Measurements from ENCODE around the gene NOP53.

The NOP53 gene

DNA sequence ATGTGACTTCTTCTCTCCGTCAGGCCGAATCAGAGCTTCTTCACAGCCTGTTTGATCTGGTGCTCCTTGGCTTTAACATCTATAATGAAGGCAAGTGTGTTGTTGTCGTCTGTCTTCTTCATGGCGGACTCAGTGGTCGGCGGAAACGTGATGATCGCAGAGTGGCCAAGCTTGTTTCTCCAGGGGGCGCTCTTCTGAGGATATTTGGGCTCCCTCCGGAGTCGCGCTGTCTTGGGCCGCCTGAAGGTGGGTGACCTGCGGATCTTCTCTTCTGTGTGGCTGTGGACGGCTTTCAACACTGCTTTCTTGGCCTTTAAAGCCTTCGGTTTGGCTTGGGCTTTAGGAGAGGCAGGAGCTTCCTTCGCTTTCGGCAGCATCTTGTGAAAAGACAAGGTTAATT lies 49.2 kb downstream of the NOP53 start:
- H3K36me3 ChIP-seq (ENCODE audit: control insufficient read depth in 2 of 2, insufficient read depth in 1 of 2, low read length in 2 of 2): no peaks in the 10 kb centered on the region
- CTCF ChIA-PET: interaction anchor here (0.6 to 4.8 kb wide), 10 partner anchors 12 to 324 kb away, joined by 3 to 30 read pairs (median 4); partner anchors contain the start of gene SELENOW
- POLR2A ChIA-PET: interaction anchor here (0.7 kb wide), 1 partner anchor 320 kb away, joined by 3 read pairs; no protein-coding TSS in a partner anchor
- TF ChIP-seq ZNF785 (tag by site-specific recombination; IDR thresholded peaks at IDR 0.05) (no peak), BCL11A (tag by site-specific recombination; IDR thresholded peaks at IDR 0.05; ENCODE audit: low read depth) (no peak), GLI2 (tag by site-specific recombination; IDR thresholded peaks at IDR 0.05; ENCODE audit: borderline replicate concordance, low read depth) (no peak), REPIN1 (tag by site-specific recombination; IDR thresholded peaks at IDR 0.05; ENCODE audit: low read depth) (no peak), ZBTB48 (tag by site-specific recombination; IDR thresholded peaks at IDR 0.05) (no peak), ZNF133 (tag by site-specific recombination; IDR thresholded peaks at IDR 0.05) (no peak), ZNF621 (tag by site-specific recombination; IDR thresholded peaks at IDR 0.05) (no peak), ZNF792 (tag by site-specific recombination; IDR thresholded peaks at IDR 0.05) (no peak), ZNF830 (tag by site-specific recombination; IDR thresholded peaks at IDR 0.05; ENCODE audit: low read depth) (no peak), ZNF664 (tag by site-specific recombination; IDR thresholded peaks at IDR 0.05) (no peak)
- TF ChIP-seq, protein P1, sequence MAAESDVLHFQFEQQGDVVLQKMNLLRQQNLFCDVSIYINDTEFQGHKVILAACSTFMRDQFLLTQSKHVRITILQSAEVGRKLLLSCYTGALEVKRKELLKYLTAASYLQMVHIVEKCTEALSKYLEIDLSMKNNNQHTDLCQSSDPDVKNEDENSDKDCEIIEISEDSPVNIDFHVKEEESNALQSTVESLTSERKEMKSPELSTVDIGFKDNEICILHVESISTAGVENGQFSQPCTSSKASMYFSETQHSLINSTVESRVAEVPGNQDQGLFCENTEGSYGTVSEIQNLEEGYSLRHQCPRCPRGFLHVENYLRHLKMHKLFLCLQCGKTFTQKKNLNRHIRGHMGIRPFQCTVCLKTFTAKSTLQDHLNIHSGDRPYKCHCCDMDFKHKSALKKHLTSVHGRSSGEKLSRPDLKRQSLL (tag by site-specific recombination; IDR thresholded peaks at IDR 0.05): no peak
- no peak overlapping the region for H3K27ac ChIP-seq (ENCODE audit: extremely low read depth, low read depth, low read length)
- H3K4me1 ChIP-seq (ENCODE audit: control insufficient read depth, insufficient read depth, low read length): no peaks in the 10 kb centered on the region
- no peaks in the 10 kb centered on the region for H3K9me3 ChIP-seq (ENCODE audit: control insufficient read depth, insufficient read depth, low read depth, low read length)
- H3K4me3 ChIP-seq (ENCODE audit: low read depth, low read length): no peak overlapping the region

DNA sequence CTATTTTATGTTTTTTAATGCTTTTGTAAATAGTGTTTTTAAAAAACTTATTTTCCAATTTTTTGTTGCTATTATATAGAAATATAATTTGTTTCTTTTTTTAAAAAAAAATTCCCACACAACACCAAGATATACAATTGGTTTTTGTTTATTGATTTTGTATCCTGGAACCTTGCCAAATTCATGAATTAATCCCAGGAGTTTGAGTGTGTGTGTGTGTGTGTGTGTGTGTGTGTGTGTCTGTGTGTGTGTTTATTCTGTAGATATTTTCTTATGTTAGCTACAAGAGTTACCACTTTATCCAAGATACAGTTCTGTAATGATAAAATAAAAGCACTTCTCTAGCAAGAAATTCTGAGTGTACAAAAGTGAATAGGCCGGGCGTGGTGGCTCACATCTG lies 51.4 kb downstream of the NOP53 start:
- POLR2A ChIA-PET: no interaction called here
- CTCF ChIA-PET: interaction anchor here (1.0 to 4.8 kb wide), 3 partner anchors 19 to 68 kb away, joined by 3 to 30 read pairs (median 3); no protein-coding TSS in a partner anchor
- TF ChIP-seq, protein P2, sequence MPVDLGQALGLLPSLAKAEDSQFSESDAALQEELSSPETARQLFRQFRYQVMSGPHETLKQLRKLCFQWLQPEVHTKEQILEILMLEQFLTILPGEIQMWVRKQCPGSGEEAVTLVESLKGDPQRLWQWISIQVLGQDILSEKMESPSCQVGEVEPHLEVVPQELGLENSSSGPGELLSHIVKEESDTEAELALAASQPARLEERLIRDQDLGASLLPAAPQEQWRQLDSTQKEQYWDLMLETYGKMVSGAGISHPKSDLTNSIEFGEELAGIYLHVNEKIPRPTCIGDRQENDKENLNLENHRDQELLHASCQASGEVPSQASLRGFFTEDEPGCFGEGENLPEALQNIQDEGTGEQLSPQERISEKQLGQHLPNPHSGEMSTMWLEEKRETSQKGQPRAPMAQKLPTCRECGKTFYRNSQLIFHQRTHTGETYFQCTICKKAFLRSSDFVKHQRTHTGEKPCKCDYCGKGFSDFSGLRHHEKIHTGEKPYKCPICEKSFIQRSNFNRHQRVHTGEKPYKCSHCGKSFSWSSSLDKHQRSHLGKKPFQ (tag by site-specific recombination; IDR thresholded peaks at IDR 0.05): no peak
- TF ChIP-seq, protein P3, sequence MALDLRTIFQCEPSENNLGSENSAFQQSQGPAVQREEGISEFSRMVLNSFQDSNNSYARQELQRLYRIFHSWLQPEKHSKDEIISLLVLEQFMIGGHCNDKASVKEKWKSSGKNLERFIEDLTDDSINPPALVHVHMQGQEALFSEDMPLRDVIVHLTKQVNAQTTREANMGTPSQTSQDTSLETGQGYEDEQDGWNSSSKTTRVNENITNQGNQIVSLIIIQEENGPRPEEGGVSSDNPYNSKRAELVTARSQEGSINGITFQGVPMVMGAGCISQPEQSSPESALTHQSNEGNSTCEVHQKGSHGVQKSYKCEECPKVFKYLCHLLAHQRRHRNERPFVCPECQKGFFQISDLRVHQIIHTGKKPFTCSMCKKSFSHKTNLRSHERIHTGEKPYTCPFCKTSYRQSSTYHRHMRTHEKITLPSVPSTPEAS (tag by site-specific recombination; IDR thresholded peaks at IDR 0.05): peak; percentile 65
- no peak overlapping the region for H3K27ac ChIP-seq (ENCODE audit: extremely low read depth, low read depth, low read length)
- no peak overlapping the region for H3K4me3 ChIP-seq (ENCODE audit: low read depth, low read length)
- H3K36me3 ChIP-seq (ENCODE audit: control insufficient read depth in 2 of 2, insufficient read depth in 1 of 2, low read length in 2 of 2): no peaks in the 10 kb centered on the region
- H3K9me3 ChIP-seq (ENCODE audit: control insufficient read depth, insufficient read depth, low read depth, low read length): no peaks in the 10 kb centered on the region
- H3K4me1 ChIP-seq (ENCODE audit: control insufficient read depth, insufficient read depth, low read length): no peaks in the 10 kb centered on the region

DNA sequence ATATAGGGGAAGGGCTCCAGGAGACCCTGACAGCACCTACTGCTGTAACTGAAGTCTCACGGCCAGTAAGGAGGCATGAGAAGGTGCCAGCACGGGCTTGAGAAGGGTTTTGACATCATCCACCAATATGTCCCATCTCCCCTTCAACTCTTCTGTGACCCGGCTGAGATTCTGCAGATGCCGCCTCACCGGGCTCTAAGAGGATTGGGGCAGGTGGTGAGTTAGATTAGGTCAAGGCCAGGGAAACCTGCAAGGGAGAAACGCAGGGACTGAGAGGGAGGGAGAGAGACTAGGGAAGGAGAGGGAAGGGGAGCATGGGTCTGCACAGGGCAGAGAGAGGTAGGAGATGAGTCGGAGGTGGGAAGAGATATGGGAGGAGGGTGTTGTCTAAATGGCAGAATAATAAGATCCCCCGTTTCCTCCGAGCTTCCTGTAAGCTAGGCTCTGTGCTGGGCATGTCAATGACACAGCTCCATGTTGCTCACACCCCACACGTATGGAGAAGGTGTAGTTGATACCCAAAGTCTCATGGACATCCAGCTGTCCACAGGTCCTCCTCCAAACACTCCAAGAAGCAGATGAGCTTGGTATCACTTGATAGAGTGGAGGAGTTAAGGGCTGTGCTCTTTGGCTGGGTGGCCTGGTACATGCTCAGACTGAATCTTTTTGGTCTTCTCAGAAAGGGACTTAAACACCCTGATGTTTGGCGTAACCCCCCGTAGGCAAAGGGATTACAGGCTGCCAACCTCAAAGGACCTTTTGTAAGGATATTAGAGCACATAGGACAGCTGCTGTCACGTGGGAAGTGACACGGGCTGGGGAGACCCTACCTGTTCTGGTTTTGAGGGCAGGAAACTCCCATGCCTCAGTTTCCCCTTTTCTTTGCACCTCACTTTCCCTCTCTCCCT lies 52.9 kb downstream of the NOP53 start:
- CTCF ChIA-PET: interaction anchor here (0.7 to 4.8 kb wide), 4 partner anchors 9 to 314 kb away, joined by 3 to 30 read pairs (median 8); partner anchors contain the start of gene EHD2
- no peak overlapping the region for H3K4me3 ChIP-seq (ENCODE audit: low read depth, low read length)
- POLR2A ChIA-PET: no interaction called here
- H3K9me3 ChIP-seq (ENCODE audit: control insufficient read depth, insufficient read depth, low read depth, low read length): no peaks in the 10 kb centered on the region
- no peaks in the 10 kb centered on the region for H3K4me1 ChIP-seq (ENCODE audit: control insufficient read depth, insufficient read depth, low read length)
- H3K36me3 ChIP-seq (ENCODE audit: control insufficient read depth in 2 of 2, insufficient read depth in 1 of 2, low read length in 2 of 2): no peaks in the 10 kb centered on the region
- no peak overlapping the region for H3K27ac ChIP-seq (ENCODE audit: extremely low read depth, low read depth, low read length)
- TF ChIP-seq ZNF221 (tag by site-specific recombination; IDR thresholded peaks at IDR 0.05; ENCODE audit: borderline replicate concordance) (no peak), ZFP3 (tag by site-specific recombination; IDR thresholded peaks at IDR 0.05; ENCODE audit: low read depth) (no peak), MYNN (tag by site-specific recombination; IDR thresholded peaks at IDR 0.05; ENCODE audit: borderline replicate concordance) (no peak), EGR2 (tag by site-specific recombination; IDR thresholded peaks at IDR 0.05; ENCODE audit: low read depth) (no peak), OVOL3 (tag by site-specific recombination; IDR thresholded peaks at IDR 0.05) (no peak), ZNF19 (tag by site-specific recombination; IDR thresholded peaks at IDR 0.05; ENCODE audit: low read depth) (no peak)
- TF ChIP-seq, protein P4, sequence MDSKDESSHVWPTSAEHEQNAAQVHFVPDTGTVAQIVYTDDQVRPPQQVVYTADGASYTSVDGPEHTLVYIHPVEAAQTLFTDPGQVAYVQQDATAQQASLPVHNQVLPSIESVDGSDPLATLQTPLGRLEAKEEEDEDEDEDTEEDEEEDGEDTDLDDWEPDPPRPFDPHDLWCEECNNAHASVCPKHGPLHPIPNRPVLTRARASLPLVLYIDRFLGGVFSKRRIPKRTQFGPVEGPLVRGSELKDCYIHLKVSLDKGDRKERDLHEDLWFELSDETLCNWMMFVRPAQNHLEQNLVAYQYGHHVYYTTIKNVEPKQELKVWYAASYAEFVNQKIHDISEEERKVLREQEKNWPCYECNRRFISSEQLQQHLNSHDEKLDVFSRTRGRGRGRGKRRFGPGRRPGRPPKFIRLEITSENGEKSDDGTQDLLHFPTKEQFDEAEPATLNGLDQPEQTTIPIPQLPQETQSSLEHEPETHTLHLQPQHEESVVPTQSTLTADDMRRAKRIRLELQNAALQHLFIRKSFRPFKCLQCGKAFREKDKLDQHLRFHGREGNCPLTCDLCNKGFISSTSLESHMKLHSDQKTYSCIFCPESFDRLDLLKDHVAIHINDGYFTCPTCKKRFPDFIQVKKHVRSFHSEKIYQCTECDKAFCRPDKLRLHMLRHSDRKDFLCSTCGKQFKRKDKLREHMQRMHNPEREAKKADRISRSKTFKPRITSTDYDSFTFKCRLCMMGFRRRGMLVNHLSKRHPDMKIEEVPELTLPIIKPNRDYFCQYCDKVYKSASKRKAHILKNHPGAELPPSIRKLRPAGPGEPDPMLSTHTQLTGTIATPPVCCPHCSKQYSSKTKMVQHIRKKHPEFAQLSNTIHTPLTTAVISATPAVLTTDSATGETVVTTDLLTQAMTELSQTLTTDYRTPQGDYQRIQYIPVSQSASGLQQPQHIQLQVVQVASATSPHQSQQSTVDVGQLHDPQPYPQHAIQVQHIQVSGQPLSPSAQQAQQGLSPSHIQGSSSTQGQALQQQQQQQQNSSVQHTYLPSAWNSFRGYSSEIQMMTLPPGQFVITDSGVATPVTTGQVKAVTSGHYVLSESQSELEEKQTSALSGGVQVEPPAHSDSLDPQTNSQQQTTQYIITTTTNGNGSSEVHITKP (tag by site-specific recombination; IDR thresholded peaks at IDR 0.05): no peak
- TF ChIP-seq, protein P5, sequence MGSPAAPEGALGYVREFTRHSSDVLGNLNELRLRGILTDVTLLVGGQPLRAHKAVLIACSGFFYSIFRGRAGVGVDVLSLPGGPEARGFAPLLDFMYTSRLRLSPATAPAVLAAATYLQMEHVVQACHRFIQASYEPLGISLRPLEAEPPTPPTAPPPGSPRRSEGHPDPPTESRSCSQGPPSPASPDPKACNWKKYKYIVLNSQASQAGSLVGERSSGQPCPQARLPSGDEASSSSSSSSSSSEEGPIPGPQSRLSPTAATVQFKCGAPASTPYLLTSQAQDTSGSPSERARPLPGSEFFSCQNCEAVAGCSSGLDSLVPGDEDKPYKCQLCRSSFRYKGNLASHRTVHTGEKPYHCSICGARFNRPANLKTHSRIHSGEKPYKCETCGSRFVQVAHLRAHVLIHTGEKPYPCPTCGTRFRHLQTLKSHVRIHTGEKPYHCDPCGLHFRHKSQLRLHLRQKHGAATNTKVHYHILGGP (tag by site-specific recombination; IDR thresholded peaks at IDR 0.05): no peak
